ENCODE data around the gene HSF4.

The HSF4 gene

GRCh38 chr16:67201411-67202345 lies 37.1 kb downstream of the HSF4 start:
- no peak for DNase-seq (ENCODE audit: low read depth)

- no peak for DNase-seq (ENCODE audit: low read depth)
Measured at GRCh38 chr16:67202426-67202825, 37.9 kb downstream of the HSF4 start.

- no peak for DNase-seq (ENCODE audit: low read depth)
Measured at GRCh38 chr16:67202956-67203493, 38.5 kb downstream of the HSF4 start.

- no peak for DNase-seq (ENCODE audit: low read depth)
Measured at GRCh38 chr16:67204076-67204475, 39.5 kb downstream of the HSF4 start.

- no peak for DNase-seq (ENCODE audit: low read depth)
Measured at GRCh38 chr16:67206129-67206837, 41.7 kb downstream of the HSF4 start.

- no peak for DNase-seq (ENCODE audit: low read depth)
Measured at GRCh38 chr16:67206838-67207248, 42.3 kb downstream of the HSF4 start.

GRCh38 chr16:67207249-67208091 lies 42.9 kb downstream of the HSF4 start:
- peak; percentile 19 for DNase-seq (ENCODE audit: low read depth)

- DNase-seq (ENCODE audit: low read depth): no peak
Measured at GRCh38 chr16:67208154-67208896, 43.8 kb downstream of the HSF4 start.

- no peak for DNase-seq (ENCODE audit: low read depth)
Measured at GRCh38 chr16:67209565-67209964, 45.0 kb downstream of the HSF4 start.

- no peak for DNase-seq (ENCODE audit: low read depth)
Measured at GRCh38 chr16:67210069-67210937, 45.8 kb downstream of the HSF4 start.

GRCh38 chr16:67211674-67212073 lies 47.1 kb downstream of the HSF4 start:
- no peak for DNase-seq (ENCODE audit: low read depth)

GRCh38 chr16:67212766-67213165 lies 48.2 kb downstream of the HSF4 start:
- DNase-seq (ENCODE audit: low read depth): no peak

GRCh38 chr16:67213197-67214019 lies 48.9 kb downstream of the HSF4 start:
- DNase-seq (ENCODE audit: low read depth): no peak

- no peak for DNase-seq (ENCODE audit: low read depth)
Measured at GRCh38 chr16:67215706-67216105, 51.2 kb downstream of the HSF4 start.

GRCh38 chr16:67216612-67217490 lies 52.3 kb downstream of the HSF4 start:
- DNase-seq (ENCODE audit: low read depth): no peak
